ENCODE results near the gene ATAD5.
"Not testable (repeated sequence)": the region's sequence is repeated elsewhere in the genome, so short reads cannot be mapped to it uniquely, and the experiment has no call there.

Gene ATAD5

GRCh38 chr17:30906101-30906911 is 74.5 kb downstream of the ATAD5 start, which contains the start of gene TEFM:
TEFM (minus strand) TSS chr17:30906238; CDS start chr17:30906198, 40 bp downstream.
- in situ Hi-C loops (cut with HindIII; ENCODE audit: low sequenced_read_pairs): no loop called here

- in situ Hi-C loops (cut with HindIII; ENCODE audit: low sequenced_read_pairs): no loop called here
These were observed 77.1 kb downstream of the ATAD5 start for GRCh38 chr17:30908717-30909420.

GRCh38 chr17:30910151-30910550 is 78.4 kb downstream of the ATAD5 start:
- in situ Hi-C loops (cut with HindIII; ENCODE audit: low sequenced_read_pairs): not testable (repeated sequence)

GRCh38 chr17:30913955-30914354 is 82.2 kb downstream of the ATAD5 start:
- in situ Hi-C loops (cut with HindIII; ENCODE audit: low sequenced_read_pairs): no loop called here

GRCh38 chr17:30915833-30916611 is 84.3 kb downstream of the ATAD5 start:
- in situ Hi-C loops (cut with HindIII; ENCODE audit: low sequenced_read_pairs): no loop called here

- in situ Hi-C loops (cut with HindIII; ENCODE audit: low sequenced_read_pairs): no loop called here
These were observed 85.3 kb downstream of the ATAD5 start for GRCh38 chr17:30917050-30917449.

- in situ Hi-C loops (cut with HindIII; ENCODE audit: low sequenced_read_pairs): no loop called here
These were observed 88.5 kb downstream of the ATAD5 start for GRCh38 chr17:30920282-30920681.

GRCh38 chr17:30920683-30921543 is 89.1 kb downstream of the ATAD5 start:
- in situ Hi-C loops (cut with HindIII; ENCODE audit: low sequenced_read_pairs): no loop called here

- in situ Hi-C loops (cut with HindIII; ENCODE audit: low sequenced_read_pairs): no loop called here
These were observed 89.9 kb downstream of the ATAD5 start, which contains the start of gene ADAP2 for GRCh38 chr17:30921544-30922196. ADAP2 (plus strand) TSS chr17:30921945; CDS start chr17:30922015, 70 bp downstream.

- in situ Hi-C loops (cut with HindIII; ENCODE audit: low sequenced_read_pairs): no loop called here
These were observed 90.7 kb downstream of the ATAD5 start for GRCh38 chr17:30922235-30923030.

GRCh38 chr17:30924341-30924740 is 92.6 kb downstream of the ATAD5 start:
- in situ Hi-C loops (cut with HindIII; ENCODE audit: low sequenced_read_pairs): no loop called here

GRCh38 chr17:30926516-30926915 is 94.8 kb downstream of the ATAD5 start:
- in situ Hi-C loops (cut with HindIII; ENCODE audit: low sequenced_read_pairs): no loop called here

GRCh38 chr17:30927756-30928155 is 96.0 kb downstream of the ATAD5 start:
- in situ Hi-C loops (cut with HindIII; ENCODE audit: low sequenced_read_pairs): no loop called here

- in situ Hi-C loops (cut with HindIII; ENCODE audit: low sequenced_read_pairs): no loop called here
These were observed 96.8 kb downstream of the ATAD5 start for GRCh38 chr17:30928584-30928983.

- in situ Hi-C loops (cut with HindIII; ENCODE audit: low sequenced_read_pairs): no loop called here
These were observed 97.4 kb downstream of the ATAD5 start for GRCh38 chr17:30929081-30929633.

GRCh38 chr17:30929861-30930260 is 98.1 kb downstream of the ATAD5 start:
- in situ Hi-C loops (cut with HindIII; ENCODE audit: low sequenced_read_pairs): not testable (repeated sequence)

GRCh38 chr17:30930495-30930894 is 98.7 kb downstream of the ATAD5 start:
- in situ Hi-C loops (cut with HindIII; ENCODE audit: low sequenced_read_pairs): no loop called here

- in situ Hi-C loops (cut with HindIII; ENCODE audit: low sequenced_read_pairs): not testable (repeated sequence)
These were observed 99.8 kb downstream of the ATAD5 start for GRCh38 chr17:30931582-30931981.

- in situ Hi-C loops (cut with HindIII; ENCODE audit: low sequenced_read_pairs): no loop called here
These were observed 102.2 kb downstream of the ATAD5 start for GRCh38 chr17:30933966-30934365.

All from endothelial cell of hepatic sinusoid (primary cell).